CD4-positive, CD25-positive, alpha-beta regulatory T cell (primary cell): ENCODE data around the gene GRXCR2. TPM values are rescaled to one million over a fixed set of nuclear protein-coding genes. Genes with fewer than 3 reads are reported as not detected.

Source experiments
- ATAC-seq, 2 donors: fragments of 150-1000 bp; cut with Tn5 transposase; one replicate each; pipeline ENCODE4 v1.10.0; 2021; ENCODE audit warnings: low read depth in 2 of 2, moderate number of reproducible peaks in 2 of 2, moderate library complexity in 1 of 2
- DNase-seq, 3 donors: peaks; one replicate each; pipeline versions ENCODE4 v3.0.0 to v3.0.0-alpha.2; 2012 to 2022; ENCODE audit warnings: mixed read lengths in 1 of 3
- H3K27ac ChIP-seq: one replicate; pipeline ENCODE4 v1.7.0; 2013; ENCODE audit warnings: mild to moderate bottlenecking, low read length; ENCODE audit not compliant: insufficient read depth, poor library complexity, severe bottlenecking
- H3K27me3 ChIP-seq: one replicate; pipeline ENCODE4 v1.7.0; 2013; ENCODE audit warnings: low read length; ENCODE audit not compliant: control insufficient read depth, insufficient read depth
- H3K36me3 ChIP-seq: one replicate; pipeline ENCODE4 v1.7.0; 2013; ENCODE audit warnings: mild to moderate bottlenecking, low read length, moderate library complexity; ENCODE audit not compliant: control insufficient read depth, insufficient read depth
- H3K4me1 ChIP-seq: 2 replicates; pipeline ENCODE4 v1.7.0; 2013; ENCODE audit warnings: mild to moderate bottlenecking, low read length; ENCODE audit not compliant: insufficient read depth, control insufficient read depth, poor library complexity, severe bottlenecking
- H3K4me3 ChIP-seq: one replicate; pipeline ENCODE4 v1.7.0; 2013; ENCODE audit warnings: low read depth, mild to moderate bottlenecking, low read length, moderate library complexity
- H3K9me3 ChIP-seq, 2 experiments: 1 replicate in 1 of 2; 2 replicates in 1 of 2; pipeline ENCODE4 v1.7.0; 2013; ENCODE audit warnings: low read length in 2 of 2, mild to moderate bottlenecking in 1 of 2, moderate library complexity in 1 of 2; ENCODE audit not compliant: control insufficient read depth in 2 of 2
- H3K27ac Mint-ChIP-seq, 3 donors: one replicate each; pipeline ENCODE4 v1.8.0; 2020 to 2022; ENCODE audit warnings: mild to moderate bottlenecking in 3 of 3, mixed read lengths in 3 of 3, moderate library complexity in 2 of 3
- H3K27me3 Mint-ChIP-seq: one replicate; pipeline ENCODE4 v1.8.0; 2022; ENCODE audit warnings: mild to moderate bottlenecking, mixed read lengths
- H3K36me3 Mint-ChIP-seq: one replicate; pipeline ENCODE4 v1.8.0; 2020; ENCODE audit warnings: mixed read lengths
- H3K4me1 Mint-ChIP-seq, 4 donors: one replicate each; pipeline ENCODE4 v1.8.0; 2020 to 2022; ENCODE audit warnings: mixed read lengths in 4 of 4, mild to moderate bottlenecking in 1 of 4
- H3K4me3 Mint-ChIP-seq, 4 donors: one replicate each; pipeline ENCODE4 v1.8.0; 2020 to 2022; ENCODE audit warnings: mild to moderate bottlenecking in 4 of 4, mixed read lengths in 4 of 4, moderate library complexity in 3 of 4
- H3K9me3 Mint-ChIP-seq, 7 donors: one replicate each; pipeline ENCODE4 v1.8.0; 2020 to 2022; ENCODE audit warnings: mixed read lengths in 7 of 7, mild to moderate bottlenecking in 3 of 7, moderate library complexity in 2 of 7
- polyA plus RNA-seq, 4 donors: library from polyadenylated mRNA; unstranded; fragments of 300-500 nt; fragmentation: Illumina TruSeq; gene quantifications; one replicate each; pipeline ENCODE4 v1.2.3, GENCODE V29; 2021
- total RNA-seq: library from RNA; stranded (reverse); gene quantifications from one replicate; pipeline ENCODE4 v1.2.3, GENCODE V29; 2022

GRXCR2 gene
- total and polyA plus RNA-seq, 5 donors from 2014 or later = 0.18 TPM; not detected in 4

- no peaks in the 10 kb centered on the region for H3K36me3 Mint-ChIP-seq
- H3K9me3 Mint-ChIP-seq = peaks cover 0 to 3% (median 0%) of the 10 kb centered on the region in 7 donors
Measured at GRCh38 chr5:145915970-145916638, 43.3 kb upstream of the GRXCR2 start.

DNA sequence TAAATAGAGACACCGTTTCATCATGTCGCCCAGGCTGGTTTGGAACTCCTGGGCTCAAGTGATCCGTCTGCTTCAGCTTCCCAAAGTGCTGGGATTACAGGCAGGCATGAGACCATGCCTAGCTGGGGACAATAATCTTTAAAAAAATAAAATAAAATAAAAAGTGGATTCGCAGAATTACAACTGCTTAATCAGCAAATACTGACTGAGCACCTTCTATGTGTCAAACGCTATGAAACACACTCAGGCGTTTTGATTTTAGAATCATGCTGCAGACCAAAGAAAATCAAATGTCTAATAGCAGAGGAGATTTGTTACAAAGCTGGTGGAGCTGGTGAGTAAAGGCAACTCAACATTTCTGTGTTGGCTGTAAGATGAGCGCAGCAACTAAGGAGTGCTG is 40.9 kb upstream of the GRXCR2 start:
- H3K4me1 Mint-ChIP-seq = peaks cover 0 to 7% (median 0%) of the 10 kb centered on the region in 4 donors
- no peaks in the 10 kb centered on the region for H3K36me3 Mint-ChIP-seq
- H3K27me3 Mint-ChIP-seq = peaks cover 27% of the 10 kb centered on the region
- peaks cover 0 to 3% (median 0%) of the 10 kb centered on the region in 7 donors for H3K9me3 Mint-ChIP-seq
- H3K36me3 ChIP-seq = no peaks in the 10 kb centered on the region
- no peak overlapping the region for H3K27ac Mint-ChIP-seq
- no peak overlapping the region for H3K27ac ChIP-seq
- no peaks in the 10 kb centered on the region for H3K4me1 ChIP-seq
- H3K4me3 ChIP-seq = no peak overlapping the region
- peaks cover 2% of the 10 kb centered on the region for H3K27me3 ChIP-seq
- no peaks in the 10 kb centered on the region for H3K9me3 ChIP-seq
- H3K4me3 Mint-ChIP-seq = no peak overlapping the region
- ATAC-seq = no peak
- no peak for DNase-seq

More at GRCh38 chr5:145915970-145916638, 43.3 kb upstream of the GRXCR2 start:
- H3K27ac Mint-ChIP-seq = no peak overlapping the region
- Histone ChIP-seq H3K36me3 (no peaks in the 10 kb centered on the region), H3K9me3 (no peaks in the 10 kb centered on the region), H3K27ac (no peak overlapping the region), H3K4me3 (no peak overlapping the region), H3K27me3 (no peaks in the 10 kb centered on the region), H3K4me1 (no peaks in the 10 kb centered on the region)
- H3K4me3 Mint-ChIP-seq = no peak overlapping the region
- ATAC-seq (no peak), DNase-seq (no peak)
- H3K27me3 Mint-ChIP-seq = peaks cover 20% of the 10 kb centered on the region
- peaks cover 0 to 3% (median 0%) of the 10 kb centered on the region in 4 donors for H3K4me1 Mint-ChIP-seq

- no peak for DNase-seq
- H3K4me1 Mint-ChIP-seq = peaks cover 0 to 7% (median 0%) of the 10 kb centered on the region in 4 donors
- Histone ChIP-seq H3K36me3 (no peaks in the 10 kb centered on the region), H3K4me3 (no peak overlapping the region), H3K27ac (no peak overlapping the region), H3K4me1 (no peaks in the 10 kb centered on the region), H3K27me3 (peaks cover 2% of the 10 kb centered on the region), H3K9me3 (no peaks in the 10 kb centered on the region)
- no peak for ATAC-seq
- H3K27me3 Mint-ChIP-seq = peaks cover 25% of the 10 kb centered on the region
- H3K27ac Mint-ChIP-seq = no peak overlapping the region
- H3K9me3 Mint-ChIP-seq = peaks cover 0 to 3% (median 0%) of the 10 kb centered on the region in 7 donors
- H3K4me3 Mint-ChIP-seq = no peak overlapping the region
- no peaks in the 10 kb centered on the region for H3K36me3 Mint-ChIP-seq
Measured at GRCh38 chr5:145912594-145912993, 39.8 kb upstream of the GRXCR2 start.

GRCh38 chr5:145912019-145912418 is 39.2 kb upstream of the GRXCR2 start:
- Mint-ChIP-seq H3K27ac (no peak overlapping the region), H3K4me3 (no peak overlapping the region), H3K4me1 (peaks cover 0 to 7% (median 0%) of the 10 kb centered on the region in 4 donors), H3K27me3 (peaks cover 20% of the 10 kb centered on the region), H3K9me3 (peaks cover 0 to under 1% (median 0%) of the 10 kb centered on the region in 7 donors), H3K36me3 (no peaks in the 10 kb centered on the region)
- no peaks in the 10 kb centered on the region for H3K36me3 ChIP-seq
- ATAC-seq (no peak), DNase-seq (no peak)
- no peaks in the 10 kb centered on the region for H3K4me1 ChIP-seq
- peaks cover 2% of the 10 kb centered on the region for H3K27me3 ChIP-seq
- no peaks in the 10 kb centered on the region for H3K9me3 ChIP-seq
- H3K27ac ChIP-seq = no peak overlapping the region
- H3K4me3 ChIP-seq = no peak overlapping the region

- Mint-ChIP-seq H3K4me1 (peaks cover 0 to 7% (median 0%) of the 10 kb centered on the region in 4 donors), H3K4me3 (no peak overlapping the region), H3K36me3 (no peaks in the 10 kb centered on the region), H3K27me3 (peaks cover 22% of the 10 kb centered on the region), H3K27ac (no peak overlapping the region), H3K9me3 (peaks cover 0 to 3% (median 0%) of the 10 kb centered on the region in 7 donors)
- Histone ChIP-seq H3K9me3 (no peaks in the 10 kb centered on the region), H3K4me1 (no peaks in the 10 kb centered on the region), H3K27ac (no peak overlapping the region), H3K4me3 (no peak overlapping the region), H3K36me3 (no peaks in the 10 kb centered on the region), H3K27me3 (peaks cover 2% of the 10 kb centered on the region)
- no peak for ATAC-seq
- DNase-seq = no peak
Measured at GRCh38 chr5:145911164-145911563, 38.4 kb upstream of the GRXCR2 start.

GRCh38 chr5:145908206-145908960 is 35.6 kb upstream of the GRXCR2 start:
- no peak overlapping the region for H3K4me3 ChIP-seq
- DNase-seq = no peak
- Mint-ChIP-seq H3K36me3 (no peaks in the 10 kb centered on the region), H3K4me1 (peaks cover 0 to 4% (median 0%) of the 10 kb centered on the region in 4 donors), H3K9me3 (peaks cover 0 to 3% (median 0%) of the 10 kb centered on the region in 7 donors), H3K4me3 (no peak overlapping the region), H3K27ac (no peak overlapping the region), H3K27me3 (peaks cover 22% of the 10 kb centered on the region)
- H3K27ac ChIP-seq = no peak overlapping the region
- H3K4me1 ChIP-seq = no peaks in the 10 kb centered on the region
- H3K36me3 ChIP-seq = no peaks in the 10 kb centered on the region
- H3K27me3 ChIP-seq = peaks cover 2% of the 10 kb centered on the region
- H3K9me3 ChIP-seq = no peaks in the 10 kb centered on the region
- ATAC-seq = no peak

- Histone ChIP-seq H3K27me3 (peaks cover 6% of the 10 kb centered on the region), H3K4me1 (no peaks in the 10 kb centered on the region), H3K4me3 (no peak overlapping the region), H3K27ac (no peak overlapping the region), H3K36me3 (no peaks in the 10 kb centered on the region), H3K9me3 (no peaks in the 10 kb centered on the region)
- Mint-ChIP-seq H3K4me3 (no peak overlapping the region), H3K4me1 (peaks cover 0 to 4% (median 0%) of the 10 kb centered on the region in 4 donors), H3K9me3 (peaks cover 0 to 3% (median 0%) of the 10 kb centered on the region in 7 donors), H3K27ac (no peak overlapping the region), H3K27me3 (peaks cover 22% of the 10 kb centered on the region), H3K36me3 (no peaks in the 10 kb centered on the region)
- DNase-seq (no peak), ATAC-seq (no peak)
Measured at GRCh38 chr5:145906401-145906800, 33.6 kb upstream of the GRXCR2 start.
